ENCODE data around the gene CST9.

Gene CST9

DNA sequence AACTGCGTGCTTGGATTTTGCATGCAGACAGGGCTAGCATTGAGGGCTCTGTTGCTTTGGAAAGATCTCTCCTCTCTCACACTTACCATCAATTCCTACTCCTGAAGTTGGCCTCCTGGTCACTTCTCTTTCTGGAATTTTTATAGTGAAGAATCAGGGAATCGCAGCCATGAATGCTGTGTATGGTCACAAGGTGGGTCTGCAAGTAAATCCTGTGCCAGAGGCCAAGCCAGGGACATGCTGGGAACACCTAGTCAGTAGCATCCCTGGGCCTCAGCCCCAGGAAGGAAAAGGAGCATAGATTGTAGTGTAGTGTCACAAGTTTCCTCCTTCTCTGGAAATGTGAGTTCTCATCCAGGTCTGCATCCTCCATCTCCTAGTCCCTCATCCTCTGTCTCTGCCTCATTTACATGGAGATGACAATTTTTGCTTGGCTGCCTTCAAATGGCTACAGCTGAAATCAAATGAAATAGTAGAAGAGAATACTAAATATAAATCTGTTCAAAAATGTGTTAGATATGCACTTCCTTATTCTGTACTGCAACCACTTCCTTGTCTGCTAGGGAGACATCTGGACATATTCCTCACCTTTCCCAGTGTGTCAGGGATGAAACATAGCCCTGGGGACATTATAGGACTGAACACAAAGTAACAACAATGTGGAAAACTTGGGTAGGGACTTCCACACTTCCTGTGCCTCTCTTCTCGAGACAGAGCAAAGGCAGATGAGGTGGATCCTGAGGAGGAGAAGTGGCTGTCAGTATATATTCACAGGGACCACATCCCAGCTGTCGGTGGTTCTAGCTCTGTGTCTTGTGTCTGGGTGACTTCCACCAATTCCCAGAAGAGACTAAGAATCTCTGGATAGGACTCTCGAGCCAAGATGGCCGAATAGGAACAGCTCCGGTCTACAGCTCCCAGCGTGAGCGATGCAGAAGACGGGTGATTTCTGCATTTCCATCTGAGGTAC, 17.0 kb downstream of the CST9 start:
- no peak overlapping the region for H3K4me3 ChIP-seq (ENCODE audit: control insufficient read depth, low read depth, low read length)
- no peak for DNase-seq (ENCODE audit: low read depth)

DNA sequence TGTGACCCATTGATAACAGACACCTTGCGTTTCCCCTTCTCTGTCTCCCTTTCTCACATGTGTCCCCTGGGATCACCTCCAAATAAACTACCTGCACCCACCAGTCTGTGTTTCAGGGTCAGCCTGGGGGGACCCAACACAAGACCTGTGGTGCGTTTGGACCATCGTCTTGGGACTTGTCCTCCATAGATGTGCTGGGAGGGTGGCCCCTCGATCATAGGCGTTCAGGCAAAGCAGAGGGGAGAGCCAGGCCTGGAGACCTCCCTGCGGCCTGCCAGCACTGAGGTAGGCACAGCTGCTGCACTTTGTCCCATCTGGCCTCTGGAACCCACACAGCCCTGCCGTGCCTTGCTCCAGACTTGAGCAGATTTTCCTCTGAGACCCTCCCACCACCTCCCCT, 18.1 kb downstream of the CST9 start:
- H3K4me3 ChIP-seq (ENCODE audit: control insufficient read depth, low read depth, low read length): no peak overlapping the region
- TF ChIP-seq, protein P1, sequence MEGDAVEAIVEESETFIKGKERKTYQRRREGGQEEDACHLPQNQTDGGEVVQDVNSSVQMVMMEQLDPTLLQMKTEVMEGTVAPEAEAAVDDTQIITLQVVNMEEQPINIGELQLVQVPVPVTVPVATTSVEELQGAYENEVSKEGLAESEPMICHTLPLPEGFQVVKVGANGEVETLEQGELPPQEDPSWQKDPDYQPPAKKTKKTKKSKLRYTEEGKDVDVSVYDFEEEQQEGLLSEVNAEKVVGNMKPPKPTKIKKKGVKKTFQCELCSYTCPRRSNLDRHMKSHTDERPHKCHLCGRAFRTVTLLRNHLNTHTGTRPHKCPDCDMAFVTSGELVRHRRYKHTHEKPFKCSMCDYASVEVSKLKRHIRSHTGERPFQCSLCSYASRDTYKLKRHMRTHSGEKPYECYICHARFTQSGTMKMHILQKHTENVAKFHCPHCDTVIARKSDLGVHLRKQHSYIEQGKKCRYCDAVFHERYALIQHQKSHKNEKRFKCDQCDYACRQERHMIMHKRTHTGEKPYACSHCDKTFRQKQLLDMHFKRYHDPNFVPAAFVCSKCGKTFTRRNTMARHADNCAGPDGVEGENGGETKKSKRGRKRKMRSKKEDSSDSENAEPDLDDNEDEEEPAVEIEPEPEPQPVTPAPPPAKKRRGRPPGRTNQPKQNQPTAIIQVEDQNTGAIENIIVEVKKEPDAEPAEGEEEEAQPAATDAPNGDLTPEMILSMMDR (conservative IDR thresholded peaks at IDR 0.05; ENCODE audit: control insufficient read depth, insufficient read depth, low read depth, low read length): no peak
- no peak for DNase-seq (ENCODE audit: low read depth)

More for the DNA sequence above, 17.0 kb downstream of the CST9 start:
- TF ChIP-seq, protein P1 (conservative IDR thresholded peaks at IDR 0.05; ENCODE audit: control insufficient read depth, insufficient read depth, low read depth, low read length): no peak

DNA sequence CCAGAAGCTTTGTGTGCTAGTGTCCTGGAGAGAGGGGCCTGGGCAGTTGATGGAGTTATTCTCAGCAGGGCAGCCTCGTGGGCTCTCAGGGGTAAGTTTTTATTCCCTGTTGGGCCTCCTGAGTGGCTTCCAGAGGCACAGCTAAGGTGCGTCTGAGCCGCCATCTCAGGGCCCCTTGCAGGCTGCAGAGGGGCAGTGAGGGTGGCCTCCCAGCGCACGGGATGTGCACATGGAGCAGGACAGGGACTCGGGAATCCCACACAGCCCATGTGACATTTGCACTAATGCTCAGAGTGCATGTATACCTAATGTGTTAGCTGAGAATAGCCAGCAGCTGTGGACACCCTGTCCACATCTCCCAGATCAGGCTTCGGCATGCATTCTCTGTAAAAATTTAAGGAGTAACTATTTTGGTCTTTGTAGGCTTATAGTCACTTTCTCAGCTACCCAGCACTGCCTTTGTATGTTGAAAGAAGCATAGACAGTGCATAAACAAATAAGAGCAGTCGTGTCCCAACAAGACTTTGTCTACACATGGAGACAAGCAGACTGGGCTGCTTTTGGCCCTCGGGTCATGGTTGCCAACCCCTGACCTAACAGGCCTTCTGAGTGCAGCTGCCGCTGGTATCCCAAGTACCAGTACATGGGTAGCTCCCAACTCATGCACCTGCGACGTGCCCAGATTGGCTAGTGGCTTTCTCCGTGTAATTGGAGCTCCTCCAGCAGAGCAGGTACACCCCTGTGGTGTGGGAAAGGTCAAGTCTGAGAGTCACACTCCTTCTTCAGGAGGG, 18.8 kb downstream of the CST9 start:
- H3K4me3 ChIP-seq (ENCODE audit: control insufficient read depth, low read depth, low read length): no peak overlapping the region
- DNase-seq (ENCODE audit: low read depth): no peak
- TF ChIP-seq, protein P1 (conservative IDR thresholded peaks at IDR 0.05; ENCODE audit: control insufficient read depth, insufficient read depth, low read depth, low read length): no peak

DNA sequence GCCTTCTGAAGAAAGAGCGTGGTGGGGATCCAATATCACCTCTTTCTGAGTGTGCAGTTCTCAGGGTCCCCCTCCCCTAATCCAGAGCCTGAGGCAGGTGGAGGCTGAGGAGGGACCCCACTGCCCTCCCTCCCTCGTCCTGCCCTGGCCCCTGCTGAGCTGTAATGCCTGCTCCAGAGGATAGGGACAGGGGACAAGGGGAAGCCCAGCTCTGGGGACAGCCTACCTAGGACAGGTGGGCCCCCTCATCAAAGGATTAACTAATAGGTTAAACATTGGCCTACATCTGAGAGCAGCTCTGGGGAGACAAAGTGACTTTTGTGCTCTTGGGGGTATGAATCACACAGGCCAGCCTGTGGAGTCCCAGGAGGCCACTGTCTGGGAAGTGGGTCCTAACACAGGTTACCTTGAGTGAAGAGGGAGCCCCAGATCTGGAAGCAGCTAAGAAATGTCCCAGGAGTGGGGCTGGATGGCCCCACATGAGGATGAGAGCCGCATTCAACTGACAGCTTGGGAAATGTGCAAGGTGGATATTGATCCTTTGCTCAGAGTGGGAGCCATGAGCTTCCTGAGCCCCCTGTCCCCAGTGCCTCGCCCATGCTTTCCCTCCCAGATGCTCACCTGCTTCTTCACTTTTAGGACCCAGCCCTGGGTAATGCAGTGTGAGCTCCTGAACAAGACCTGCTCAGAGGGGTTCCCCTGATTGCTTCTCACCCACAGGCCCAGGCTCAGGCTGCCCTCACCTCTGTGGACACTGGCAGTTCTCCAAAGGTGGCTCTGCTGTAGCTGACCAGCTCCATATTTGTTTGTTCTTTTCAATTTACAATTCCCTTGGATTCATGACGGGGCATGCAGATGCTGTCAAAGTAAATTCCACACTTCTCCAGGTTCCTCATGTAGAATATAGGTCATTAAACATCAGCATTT, 19.6 kb downstream of the CST9 start:
- DNase-seq (ENCODE audit: low read depth): no peak
- TF ChIP-seq, protein P1 (conservative IDR thresholded peaks at IDR 0.05; ENCODE audit: control insufficient read depth, insufficient read depth, low read depth, low read length): no peak
- no peak overlapping the region for H3K4me3 ChIP-seq (ENCODE audit: control insufficient read depth, low read depth, low read length)

DNA sequence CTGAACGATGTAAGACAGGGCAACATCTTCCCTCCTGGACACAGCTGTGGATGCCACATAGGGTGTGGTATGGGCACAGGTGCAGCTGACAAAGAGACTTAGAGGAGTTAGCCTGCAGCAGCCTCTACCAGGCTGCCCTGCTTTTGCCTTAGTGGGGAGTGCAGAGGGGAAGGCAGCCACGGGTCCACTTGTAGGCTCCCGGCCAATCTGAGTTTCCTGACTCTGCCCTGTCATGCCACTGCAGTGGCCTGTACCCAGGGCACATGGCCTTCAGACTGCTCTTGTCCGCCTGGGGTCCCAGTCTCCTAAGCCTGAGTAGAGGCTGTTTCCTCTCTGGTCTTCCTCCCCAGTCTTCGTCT, 20.3 kb downstream of the CST9 start:
- no peak for DNase-seq (ENCODE audit: low read depth)
- TF ChIP-seq, protein P1 (conservative IDR thresholded peaks at IDR 0.05; ENCODE audit: control insufficient read depth, insufficient read depth, low read depth, low read length): no peak
- H3K4me3 ChIP-seq (ENCODE audit: control insufficient read depth, low read depth, low read length): no peak overlapping the region

All from fibroblast of mammary gland (primary cell).